Activated CD4-positive, alpha-beta T cell treated with anti-CD3 and anti-CD28 coated beads, Interleukin-2, amount 10 ng/mL, durations not matched to agents 7 days and 5 days (primary cell): ENCODE measurements around the gene BLOC1S2. TPM values are rescaled to one million over a fixed set of nuclear protein-coding genes. Genes with fewer than 3 reads are reported as not detected.

ENCODE experiments used
- CTCF ChIA-PET: fragments of 350-600 bp; sonication (Branson Sonifier 250); formaldehyde crosslinking; loops from one replicate; lab custom pipeline; 2021; ENCODE audit warnings: antibody characterized with exemption; lab: Charles Lee
- POLR2A ChIA-PET: fragments of 350-600 bp; sonication (Branson Sonifier 250); formaldehyde crosslinking; loops from one replicate; lab custom pipeline; 2021; ENCODE audit warnings: antibody characterized with exemption; lab: Charles Lee
- DNase-seq: peaks from one replicate; pipeline ENCODE4 v3.0.0-alpha.2; 2020
- H3K27ac Mint-ChIP-seq: one replicate; pipeline ENCODE4 v1.8.0; 2021; ENCODE audit warnings: mild to moderate bottlenecking, moderate library complexity, mixed read lengths
- H3K27me3 Mint-ChIP-seq: one replicate; pipeline ENCODE4 v1.8.0; 2021; ENCODE audit warnings: mixed read lengths
- H3K36me3 Mint-ChIP-seq: one replicate; pipeline ENCODE4 v1.8.0; 2021; ENCODE audit warnings: low read depth, mixed read lengths
- H3K4me1 Mint-ChIP-seq: one replicate; pipeline ENCODE4 v1.8.0; 2021; ENCODE audit warnings: mixed read lengths
- H3K4me3 Mint-ChIP-seq: one replicate; pipeline ENCODE4 v1.8.0; 2021; ENCODE audit warnings: mild to moderate bottlenecking, moderate library complexity, mixed read lengths
- H3K9me3 Mint-ChIP-seq: one replicate; pipeline ENCODE4 v1.8.0; 2021; ENCODE audit warnings: mixed read lengths
- total RNA-seq, 2 experiments: library from RNA; stranded (reverse); gene quantifications; one replicate each; pipeline ENCODE4 v1.2.3, GENCODE V29; 2021

Gene BLOC1S2
- total RNA-seq, 2 experiments from 2014 or later: 42.1 to 46.9 TPM

DNA sequence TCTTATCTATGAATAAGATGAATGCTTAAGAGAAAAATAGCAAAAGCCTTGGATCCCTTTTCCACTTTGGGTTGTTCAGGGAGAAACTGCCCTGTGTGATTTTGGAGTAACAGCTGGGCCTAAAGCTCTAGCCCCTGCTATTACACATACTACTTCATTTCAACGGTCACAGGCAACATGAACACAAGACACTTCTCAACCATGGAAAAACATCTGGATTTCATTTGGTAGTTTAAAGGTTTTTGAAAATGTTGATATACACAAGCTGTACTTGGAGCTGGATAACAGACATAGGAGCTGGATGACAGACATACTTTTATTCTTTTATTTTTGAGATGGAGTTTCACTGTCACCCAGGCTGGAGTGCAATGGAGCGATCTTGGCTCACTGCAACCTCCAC, 54.4 kb downstream of the BLOC1S2 start:
- ChIA-PET POLR2A (interaction anchor here (0.7 kb wide), 1 partner anchor 16 kb away, joined by 3 read pairs; no protein-coding TSS in a partner anchor), CTCF (interaction anchor here (1.0 to 1.5 kb wide), 2 partner anchors 16 to 280 kb away, joined by 3 read pairs; no protein-coding TSS in a partner anchor)
- Mint-ChIP-seq H3K27me3 (no peaks in the 10 kb centered on the region), H3K9me3 (no peaks in the 10 kb centered on the region), H3K4me1 (peaks cover 31% of the 10 kb centered on the region), H3K36me3 (peaks cover 37% of the 10 kb centered on the region), H3K27ac (no peak overlapping the region), H3K4me3 (no peak overlapping the region)
- no peak for DNase-seq

GRCh38 chr10:100229819-100230422, 56.6 kb downstream of the BLOC1S2 start:
- peak overlapping the region; percentile 88 for H3K4me3 Mint-ChIP-seq
- H3K4me1 Mint-ChIP-seq: peaks cover 38% of the 10 kb centered on the region
- H3K9me3 Mint-ChIP-seq: no peaks in the 10 kb centered on the region
- ChIA-PET POLR2A (no interaction called here), CTCF (no interaction called here)
- no peaks in the 10 kb centered on the region for H3K27me3 Mint-ChIP-seq
- H3K27ac Mint-ChIP-seq: peak overlapping the region; percentile 86
- no peak for DNase-seq
- peaks cover 31% of the 10 kb centered on the region for H3K36me3 Mint-ChIP-seq

- Mint-ChIP-seq H3K4me1 (peaks cover 23% of the 10 kb centered on the region), H3K27me3 (no peaks in the 10 kb centered on the region), H3K4me3 (no peak overlapping the region), H3K27ac (no peak overlapping the region), H3K36me3 (peaks cover 46% of the 10 kb centered on the region), H3K9me3 (no peaks in the 10 kb centered on the region)
- DNase-seq: no peak
- POLR2A ChIA-PET: interaction anchor here (0.5 kb wide), 1 partner anchor 14 kb away, joined by 3 read pairs; no protein-coding TSS in a partner anchor
- CTCF ChIA-PET: interaction anchor here (0.6 to 1.5 kb wide), 2 partner anchors 22 to 1095 kb away, joined by 3 to 5 read pairs; no protein-coding TSS in a partner anchor
Observed at GRCh38 chr10:100223879-100224278, 62.6 kb downstream of the BLOC1S2 start.

Other genes with a start within 250 kb of the BLOC1S2 start
- not detected for gene CPN1, start 204.8 kb downstream of the BLOC1S2 start, total RNA-seq
- gene ERLIN1, start 100.7 kb downstream of the BLOC1S2 start, total RNA-seq: 10 to 100 TPM; 14.1 to 18.7 TPM
- 10 to 100 TPM; 24.1 to 24.6 TPM for gene CHUK, start 57.1 kb downstream of the BLOC1S2 start, total RNA-seq
- 10 to 100 TPM; 37.3 to 38.4 TPM for gene CWF19L1, start 19.0 kb downstream of the BLOC1S2 start, total RNA-seq
- not detected for gene PKD2L1, start 43.5 kb upstream of the BLOC1S2 start, total RNA-seq
- 100 to 1,000 TPM; 117 to 129 TPM for gene SCD, start 60.6 kb upstream of the BLOC1S2 start, total RNA-seq
- gene WNT8B, start 176.3 kb upstream of the BLOC1S2 start, total RNA-seq: under 1 TPM; 0.10 to 0.40 TPM
- 100 to 1,000 TPM; 202 to 208 TPM for gene SEC31B, start 233.2 kb upstream of the BLOC1S2 start, total RNA-seq
- gene NDUFB8, start 243.2 kb upstream of the BLOC1S2 start, total RNA-seq: 100 to 1,000 TPM; 241 to 267 TPM
- gene HIF1AN, start 249.3 kb upstream of the BLOC1S2 start, total RNA-seq: 10 to 100 TPM; 54.9 to 59.3 TPM